ENCODE data around the gene UGT3A2. TPM values are rescaled to one million over a fixed set of nuclear protein-coding genes. Genes with fewer than 3 reads are reported as not detected.
A peak's percentile ranks its signal among the peaks of the same experiment; 100 is the strongest.

The UGT3A2 gene
- total and polyA plus RNA-seq, 2 of the 8 experiments (the other 6 are each of a cell fraction or from before 2014, with no cell fraction given) = 19.4 to 28.8 TPM

DNA sequence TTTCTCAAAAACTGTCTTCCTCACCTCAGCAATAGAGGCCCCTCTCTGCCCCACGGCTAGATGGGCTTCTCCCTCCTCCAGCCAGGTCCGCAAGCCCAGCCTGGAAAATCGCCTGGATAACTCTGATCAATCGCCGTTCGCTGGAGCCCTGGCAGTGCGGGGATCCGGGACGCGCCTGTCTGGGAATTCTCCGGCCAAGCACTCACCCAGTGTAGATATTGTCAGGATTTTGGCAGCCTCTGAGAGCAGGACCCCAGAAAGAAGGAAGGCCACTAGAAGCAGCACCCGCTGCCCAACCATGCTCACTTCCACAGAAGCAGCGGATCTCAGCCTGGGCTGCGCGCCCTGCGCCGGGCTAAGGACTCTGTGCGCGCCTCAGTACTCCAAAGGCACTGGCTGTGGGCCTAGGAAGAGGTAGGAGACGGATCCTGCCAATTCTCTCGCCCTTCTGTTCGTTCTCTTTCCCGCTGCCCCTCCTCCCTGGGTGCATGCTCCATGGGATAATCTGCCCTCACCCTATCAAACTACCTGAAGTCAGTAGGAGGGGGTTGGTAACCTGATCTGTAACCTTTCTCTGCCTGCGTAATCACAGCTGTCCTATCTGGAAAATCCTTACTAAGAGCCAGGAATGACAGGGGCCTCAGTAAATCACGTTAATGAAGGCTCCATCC lies 75.6 kb downstream of the UGT3A2 start, which contains the start of gene UGT3A1 (continued):
- TF ChIP-seq ATF2 (IDR thresholded peaks at IDR 0.05; ENCODE audit: low read length) = no peak
- peak; percentile 70 for TF ChIP-seq TAF1 (IDR thresholded peaks at IDR 0.05; ENCODE audit: low read depth, low read length)
- TF ChIP-seq SP1 (IDR thresholded peaks at IDR 0.05; ENCODE audit: low read depth, low read length) = peak; percentile 65; the same call in 1 of the 2 replicates
- no peak for TF ChIP-seq SAP30 (IDR thresholded peaks at IDR 0.05; ENCODE audit: insufficient read depth, insufficient replicate concordance, low read length)
- TF ChIP-seq TCF12 (IDR thresholded peaks at IDR 0.05; ENCODE audit: low read depth, low read length) = no peak
- 0 out of 2 replicates have a peak, but pooled peaks have one; percentile 5 for TF ChIP-seq CEBPB (IDR thresholded peaks at IDR 0.05; ENCODE audit: low read depth, low read length)
- TF ChIP-seq CHD2 (IDR thresholded peaks at IDR 0.05; ENCODE audit: low read length) = no peak
- TF ChIP-seq RBBP5 (IDR thresholded peaks at IDR 0.05; ENCODE audit: borderline replicate concordance, low read depth, low read length) = peak; percentile 74
- TF ChIP-seq BRCA1 (IDR thresholded peaks at IDR 0.05; ENCODE audit: low read depth, low read length) = no peak
- peak; percentile 58 for TF ChIP-seq CREB1 (IDR thresholded peaks at IDR 0.05)
- TF ChIP-seq EP300 (IDR thresholded peaks at IDR 0.05; ENCODE audit: borderline replicate concordance in 1 of 2, low read depth in 2 of 2, low read length in 2 of 2) = no peak
- TF ChIP-seq, protein P1, sequence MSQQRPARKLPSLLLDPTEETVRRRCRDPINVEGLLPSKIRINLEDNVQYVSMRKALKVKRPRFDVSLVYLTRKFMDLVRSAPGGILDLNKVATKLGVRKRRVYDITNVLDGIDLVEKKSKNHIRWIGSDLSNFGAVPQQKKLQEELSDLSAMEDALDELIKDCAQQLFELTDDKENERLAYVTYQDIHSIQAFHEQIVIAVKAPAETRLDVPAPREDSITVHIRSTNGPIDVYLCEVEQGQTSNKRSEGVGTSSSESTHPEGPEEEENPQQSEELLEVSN (IDR thresholded peaks at IDR 0.05) = no peak
- TF ChIP-seq BACH1 (IDR thresholded peaks at IDR 0.05; ENCODE audit: low read length) = no peak
- TF ChIP-seq NANOG (IDR thresholded peaks at IDR 0.05; ENCODE audit: insufficient read depth, low read depth, low read length, poor library complexity, severe bottlenecking) = no peak
- TF ChIP-seq CBX5 (IDR thresholded peaks at IDR 0.05; ENCODE audit: low read depth, low read length) = no peak
- 0 out of 2 replicates have a peak, but pooled peaks have one; percentile 35 for TF ChIP-seq PHF8 (conservative IDR thresholded peaks at IDR 0.05; ENCODE audit: low read depth, low read length)
- no peak for TF ChIP-seq KDM1A (IDR thresholded peaks at IDR 0.05; ENCODE audit: borderline replicate concordance, low read length)
- TF ChIP-seq RNF2 (IDR thresholded peaks at IDR 0.05; ENCODE audit: borderline replicate concordance, low read depth, low read length, missing control alignments, poor library complexity, severe bottlenecking) = no peak
- no peak for TF ChIP-seq JUND (IDR thresholded peaks at IDR 0.05; ENCODE audit: low read length)

Measured in H1 (cell line).